ENCODE results near the gene AKAP6.

The AKAP6 gene

DNA sequence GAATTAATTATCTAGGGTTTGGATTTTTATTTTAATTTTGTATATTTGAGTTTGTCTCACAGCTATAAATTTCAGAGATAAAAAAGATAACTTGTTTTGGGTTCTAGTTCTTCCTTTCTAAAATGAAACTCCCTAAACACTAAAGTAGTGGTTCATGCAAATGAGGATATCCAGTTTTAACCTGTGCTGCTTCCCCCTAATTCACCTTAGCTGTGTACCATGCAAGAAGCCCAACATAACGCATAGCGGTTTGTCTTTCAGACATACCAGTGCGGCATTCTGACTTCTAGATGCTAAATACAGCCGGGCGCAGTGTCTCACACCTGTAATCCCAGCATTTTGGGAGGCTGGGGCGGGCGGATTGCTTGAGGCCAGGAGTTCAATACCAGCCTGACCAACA, 320.9 kb downstream of the AKAP6 start:
- TF ChIP-seq, protein P1, sequence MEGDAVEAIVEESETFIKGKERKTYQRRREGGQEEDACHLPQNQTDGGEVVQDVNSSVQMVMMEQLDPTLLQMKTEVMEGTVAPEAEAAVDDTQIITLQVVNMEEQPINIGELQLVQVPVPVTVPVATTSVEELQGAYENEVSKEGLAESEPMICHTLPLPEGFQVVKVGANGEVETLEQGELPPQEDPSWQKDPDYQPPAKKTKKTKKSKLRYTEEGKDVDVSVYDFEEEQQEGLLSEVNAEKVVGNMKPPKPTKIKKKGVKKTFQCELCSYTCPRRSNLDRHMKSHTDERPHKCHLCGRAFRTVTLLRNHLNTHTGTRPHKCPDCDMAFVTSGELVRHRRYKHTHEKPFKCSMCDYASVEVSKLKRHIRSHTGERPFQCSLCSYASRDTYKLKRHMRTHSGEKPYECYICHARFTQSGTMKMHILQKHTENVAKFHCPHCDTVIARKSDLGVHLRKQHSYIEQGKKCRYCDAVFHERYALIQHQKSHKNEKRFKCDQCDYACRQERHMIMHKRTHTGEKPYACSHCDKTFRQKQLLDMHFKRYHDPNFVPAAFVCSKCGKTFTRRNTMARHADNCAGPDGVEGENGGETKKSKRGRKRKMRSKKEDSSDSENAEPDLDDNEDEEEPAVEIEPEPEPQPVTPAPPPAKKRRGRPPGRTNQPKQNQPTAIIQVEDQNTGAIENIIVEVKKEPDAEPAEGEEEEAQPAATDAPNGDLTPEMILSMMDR (conservative IDR thresholded peaks at IDR 0.05), result no peak
- TF ChIP-seq ZFX (IDR thresholded peaks at IDR 0.05), result no peak

DNA sequence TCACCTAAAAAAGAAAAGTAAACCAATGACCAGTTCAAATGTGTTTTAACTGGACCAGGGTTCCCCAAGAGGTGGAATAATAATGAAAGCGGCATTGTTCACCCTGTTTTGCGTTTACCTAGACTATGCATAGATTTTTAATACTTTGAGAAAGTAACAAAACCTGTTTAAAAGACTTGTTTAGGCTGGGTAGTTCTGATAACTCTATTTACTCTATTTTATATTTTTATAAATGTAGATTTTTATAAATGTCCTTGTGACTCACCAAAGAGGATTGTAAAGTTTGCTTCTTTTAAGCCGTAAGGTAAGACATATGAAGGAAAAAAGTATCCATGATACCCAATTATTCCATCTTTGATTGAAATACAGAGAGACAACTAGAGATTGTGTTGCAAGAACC, 321.6 kb downstream of the AKAP6 start:
- H3K27ac ChIP-seq, result no peak overlapping the region
- TF ChIP-seq, protein P1 (conservative IDR thresholded peaks at IDR 0.05), result no peak
- no peak for TF ChIP-seq ZFX (IDR thresholded peaks at IDR 0.05)

More for the DNA sequence above, 320.9 kb downstream of the AKAP6 start:
- H3K27ac ChIP-seq, result no peak overlapping the region

DNA sequence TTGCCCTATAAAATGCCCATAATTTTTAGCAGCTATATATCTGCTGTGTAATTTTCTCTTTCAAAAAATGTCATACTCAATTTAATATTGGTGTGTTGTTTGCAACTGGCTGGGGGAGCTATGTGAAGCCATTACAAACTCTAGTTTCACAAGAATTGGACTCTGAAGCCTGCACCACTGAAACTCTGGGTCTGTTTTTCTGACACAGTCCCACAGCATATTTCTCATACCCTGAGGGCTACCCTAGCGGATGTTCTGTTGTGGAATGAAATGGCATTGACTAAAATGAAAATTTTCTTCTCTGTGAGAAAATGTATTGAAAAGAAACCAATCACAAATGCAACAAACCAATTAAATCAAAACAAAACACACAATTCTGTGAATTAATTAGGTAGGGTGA, 325.0 kb downstream of the AKAP6 start:
- TF ChIP-seq, protein P1 (conservative IDR thresholded peaks at IDR 0.05), result no peak
- TF ChIP-seq ZFX (IDR thresholded peaks at IDR 0.05), result no peak
- no peak overlapping the region for H3K27ac ChIP-seq

DNA sequence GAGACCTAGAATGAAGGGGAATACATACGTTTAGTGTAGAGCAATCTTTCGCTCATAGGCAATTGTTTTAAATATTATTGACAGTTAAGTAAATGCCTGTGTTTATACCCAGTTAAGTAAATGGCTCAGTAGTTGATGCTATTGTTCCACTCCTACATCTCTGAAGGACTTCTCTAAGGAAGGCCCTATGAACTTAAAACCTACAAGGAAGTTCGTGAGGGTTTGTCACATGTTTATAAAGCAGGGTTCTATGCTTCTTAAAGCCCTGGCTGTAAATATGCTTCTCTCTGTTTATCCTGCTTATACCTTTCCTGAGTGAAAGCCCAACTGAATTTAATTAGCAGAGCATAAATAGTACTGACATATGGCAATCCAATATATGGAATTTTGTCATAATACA, 327.5 kb downstream of the AKAP6 start:
- H3K27ac ChIP-seq, result no peak overlapping the region
- TF ChIP-seq ZFX (IDR thresholded peaks at IDR 0.05), result no peak
- TF ChIP-seq, protein P1 (conservative IDR thresholded peaks at IDR 0.05), result no peak

DNA sequence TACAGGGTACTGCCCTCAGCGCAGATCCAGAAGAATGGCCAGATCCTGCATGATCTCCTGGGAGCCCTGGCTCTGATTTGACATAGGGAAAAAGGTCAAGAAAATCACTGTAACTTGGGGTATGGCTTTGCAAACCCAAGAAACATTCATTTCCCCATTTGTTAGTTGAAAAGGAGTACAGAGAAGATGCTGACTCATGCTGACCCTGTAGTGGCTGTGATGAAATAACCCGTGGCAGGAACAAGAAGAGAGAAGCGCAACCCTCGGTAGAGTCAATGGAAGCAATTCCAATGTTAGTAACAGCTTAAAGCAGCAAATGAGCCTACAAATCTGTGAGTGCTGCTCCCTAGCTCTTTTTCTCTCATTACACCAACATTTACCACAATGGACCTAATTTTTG, 328.0 kb downstream of the AKAP6 start:
- H3K27ac ChIP-seq, result no peak overlapping the region
- TF ChIP-seq ZFX (IDR thresholded peaks at IDR 0.05), result no peak
- TF ChIP-seq, protein P1 (conservative IDR thresholded peaks at IDR 0.05), result no peak

DNA sequence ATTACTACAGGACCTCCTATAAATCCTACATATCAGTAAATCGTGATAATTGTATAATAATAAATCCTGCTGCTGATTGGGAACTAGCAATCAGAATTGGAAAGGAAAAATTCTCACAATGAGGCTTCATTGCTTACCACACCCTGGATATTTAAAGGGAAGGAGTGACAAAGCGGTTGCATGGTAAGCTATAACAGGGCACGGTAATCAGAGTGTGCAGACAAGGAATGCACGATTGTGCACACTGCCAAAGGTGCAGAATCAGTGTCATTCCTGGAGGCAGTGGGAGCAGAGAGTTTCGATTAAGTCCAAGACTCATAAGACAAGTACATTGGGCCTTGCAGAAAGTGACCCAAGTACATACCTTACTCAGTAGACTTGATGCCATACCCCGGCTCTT, 332.1 kb downstream of the AKAP6 start:
- H3K27ac ChIP-seq, result no peak overlapping the region
- no peak for TF ChIP-seq ZFX (IDR thresholded peaks at IDR 0.05)
- TF ChIP-seq, protein P1 (conservative IDR thresholded peaks at IDR 0.05), result no peak

DNA sequence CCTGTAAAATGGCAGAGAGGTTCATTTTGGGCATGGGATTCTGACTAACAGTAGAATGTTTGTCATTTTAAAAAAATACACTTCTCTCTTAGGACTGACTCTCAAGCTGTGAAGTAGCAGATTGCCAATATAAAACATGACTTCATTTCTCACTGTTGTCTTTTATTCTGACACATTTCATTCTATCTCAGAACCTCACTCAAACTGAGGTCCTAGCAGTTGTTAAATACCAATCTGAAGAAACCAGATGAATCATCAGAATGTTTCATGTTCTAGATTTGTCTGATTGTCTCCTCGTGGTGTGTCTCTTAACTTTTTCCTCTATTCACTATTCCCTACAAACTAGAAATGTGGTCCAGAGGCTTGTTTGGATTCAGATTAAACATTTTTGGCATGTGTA, 333.1 kb downstream of the AKAP6 start:
- H3K27ac ChIP-seq, result no peak overlapping the region
- TF ChIP-seq, protein P1 (conservative IDR thresholded peaks at IDR 0.05), result no peak
- no peak for TF ChIP-seq ZFX (IDR thresholded peaks at IDR 0.05)
